NOMO-1 (cell line): ENCODE measurements around the gene ZKSCAN5.
A peak's percentile ranks its signal among the peaks of the same experiment; 100 is the strongest.
"Not testable (repeated sequence)": the region's sequence is repeated elsewhere in the genome, so short reads cannot be mapped to it uniquely, and the experiment has no call there.

ENCODE experiments used
- DNase-seq, 2 experiments: peaks; one replicate each; lab custom pipeline; 2025; ENCODE audit not compliant: unreplicated experiment in 2 of 2; lab: John Stamatoyannopoulos, UW

The ZKSCAN5 gene

GRCh38 chr7:99497766-99498545 lies 6.5 kb upstream of the ZKSCAN5 start:
- DNase-seq: peak in 1 of 2 experiments; percentile 30

GRCh38 chr7:99498546-99498944 lies 5.9 kb upstream of the ZKSCAN5 start:
- no peak for DNase-seq

- peak; percentile 41 to 68 for DNase-seq
Measured at GRCh38 chr7:99499371-99499720, 5.1 kb upstream of the ZKSCAN5 start.

- peak; percentile 96 to 99 for DNase-seq
Measured at GRCh38 chr7:99499721-99500636, 4.5 kb upstream of the ZKSCAN5 start, which contains the start of gene ZNF394. Gene ZNF394, minus strand, starts transcription at chr7:99500281. Its CDS starts 188 bp downstream, at chr7:99500093.

GRCh38 chr7:99500637-99501009 lies 3.8 kb upstream of the ZKSCAN5 start:
- no peak for DNase-seq

- not testable (repeated sequence) for DNase-seq
Measured at GRCh38 chr7:99501236-99501635, 3.2 kb upstream of the ZKSCAN5 start.

GRCh38 chr7:99504281-99504602 lies 220 bp upstream of the ZKSCAN5 start:
- DNase-seq: no peak

- peak in 1 of 2 experiments; percentile 48 for DNase-seq
Measured at GRCh38 chr7:99505324-99505662, 831 bp downstream of the ZKSCAN5 start.

- DNase-seq: no peak
Measured at GRCh38 chr7:99514050-99514449, 9.6 kb downstream of the ZKSCAN5 start.

GRCh38 chr7:99521399-99521798 lies 16.9 kb downstream of the ZKSCAN5 start:
- DNase-seq: no peak

- no peak for DNase-seq
Measured at GRCh38 chr7:99525713-99526440, 21.4 kb downstream of the ZKSCAN5 start.

GRCh38 chr7:99531354-99531765 lies 26.9 kb downstream of the ZKSCAN5 start:
- DNase-seq: no peak

- no peak for DNase-seq
Measured at GRCh38 chr7:99535667-99536066, 31.2 kb downstream of the ZKSCAN5 start.

- DNase-seq: no peak
Measured at GRCh38 chr7:99539213-99539811, 34.9 kb downstream of the ZKSCAN5 start.

GRCh38 chr7:99540542-99540941 lies 36.1 kb downstream of the ZKSCAN5 start:
- DNase-seq: no peak

GRCh38 chr7:99541212-99541611 lies 36.8 kb downstream of the ZKSCAN5 start:
- no peak for DNase-seq

- no peak for DNase-seq
Measured at GRCh38 chr7:99543081-99543671, 38.7 kb downstream of the ZKSCAN5 start.

GRCh38 chr7:99543916-99544315 lies 39.5 kb downstream of the ZKSCAN5 start:
- DNase-seq: no peak

- not testable (repeated sequence) for DNase-seq
Measured at GRCh38 chr7:99545308-99545707, 40.8 kb downstream of the ZKSCAN5 start.

- not testable (repeated sequence) for DNase-seq
Measured at GRCh38 chr7:99549545-99549944, 45.1 kb downstream of the ZKSCAN5 start.
